ENCODE results near the gene CSTPP1. TPM values are rescaled to one million over a fixed set of nuclear protein-coding genes. Genes with fewer than 3 reads are reported as not detected.

Gene CSTPP1
- total and polyA plus RNA-seq, 2 of the 8 experiments (the other 6 are each of a cell fraction or from before 2014, with no cell fraction given), result 24.2 to 28.7 TPM

- TF ChIP-seq, protein P1, sequence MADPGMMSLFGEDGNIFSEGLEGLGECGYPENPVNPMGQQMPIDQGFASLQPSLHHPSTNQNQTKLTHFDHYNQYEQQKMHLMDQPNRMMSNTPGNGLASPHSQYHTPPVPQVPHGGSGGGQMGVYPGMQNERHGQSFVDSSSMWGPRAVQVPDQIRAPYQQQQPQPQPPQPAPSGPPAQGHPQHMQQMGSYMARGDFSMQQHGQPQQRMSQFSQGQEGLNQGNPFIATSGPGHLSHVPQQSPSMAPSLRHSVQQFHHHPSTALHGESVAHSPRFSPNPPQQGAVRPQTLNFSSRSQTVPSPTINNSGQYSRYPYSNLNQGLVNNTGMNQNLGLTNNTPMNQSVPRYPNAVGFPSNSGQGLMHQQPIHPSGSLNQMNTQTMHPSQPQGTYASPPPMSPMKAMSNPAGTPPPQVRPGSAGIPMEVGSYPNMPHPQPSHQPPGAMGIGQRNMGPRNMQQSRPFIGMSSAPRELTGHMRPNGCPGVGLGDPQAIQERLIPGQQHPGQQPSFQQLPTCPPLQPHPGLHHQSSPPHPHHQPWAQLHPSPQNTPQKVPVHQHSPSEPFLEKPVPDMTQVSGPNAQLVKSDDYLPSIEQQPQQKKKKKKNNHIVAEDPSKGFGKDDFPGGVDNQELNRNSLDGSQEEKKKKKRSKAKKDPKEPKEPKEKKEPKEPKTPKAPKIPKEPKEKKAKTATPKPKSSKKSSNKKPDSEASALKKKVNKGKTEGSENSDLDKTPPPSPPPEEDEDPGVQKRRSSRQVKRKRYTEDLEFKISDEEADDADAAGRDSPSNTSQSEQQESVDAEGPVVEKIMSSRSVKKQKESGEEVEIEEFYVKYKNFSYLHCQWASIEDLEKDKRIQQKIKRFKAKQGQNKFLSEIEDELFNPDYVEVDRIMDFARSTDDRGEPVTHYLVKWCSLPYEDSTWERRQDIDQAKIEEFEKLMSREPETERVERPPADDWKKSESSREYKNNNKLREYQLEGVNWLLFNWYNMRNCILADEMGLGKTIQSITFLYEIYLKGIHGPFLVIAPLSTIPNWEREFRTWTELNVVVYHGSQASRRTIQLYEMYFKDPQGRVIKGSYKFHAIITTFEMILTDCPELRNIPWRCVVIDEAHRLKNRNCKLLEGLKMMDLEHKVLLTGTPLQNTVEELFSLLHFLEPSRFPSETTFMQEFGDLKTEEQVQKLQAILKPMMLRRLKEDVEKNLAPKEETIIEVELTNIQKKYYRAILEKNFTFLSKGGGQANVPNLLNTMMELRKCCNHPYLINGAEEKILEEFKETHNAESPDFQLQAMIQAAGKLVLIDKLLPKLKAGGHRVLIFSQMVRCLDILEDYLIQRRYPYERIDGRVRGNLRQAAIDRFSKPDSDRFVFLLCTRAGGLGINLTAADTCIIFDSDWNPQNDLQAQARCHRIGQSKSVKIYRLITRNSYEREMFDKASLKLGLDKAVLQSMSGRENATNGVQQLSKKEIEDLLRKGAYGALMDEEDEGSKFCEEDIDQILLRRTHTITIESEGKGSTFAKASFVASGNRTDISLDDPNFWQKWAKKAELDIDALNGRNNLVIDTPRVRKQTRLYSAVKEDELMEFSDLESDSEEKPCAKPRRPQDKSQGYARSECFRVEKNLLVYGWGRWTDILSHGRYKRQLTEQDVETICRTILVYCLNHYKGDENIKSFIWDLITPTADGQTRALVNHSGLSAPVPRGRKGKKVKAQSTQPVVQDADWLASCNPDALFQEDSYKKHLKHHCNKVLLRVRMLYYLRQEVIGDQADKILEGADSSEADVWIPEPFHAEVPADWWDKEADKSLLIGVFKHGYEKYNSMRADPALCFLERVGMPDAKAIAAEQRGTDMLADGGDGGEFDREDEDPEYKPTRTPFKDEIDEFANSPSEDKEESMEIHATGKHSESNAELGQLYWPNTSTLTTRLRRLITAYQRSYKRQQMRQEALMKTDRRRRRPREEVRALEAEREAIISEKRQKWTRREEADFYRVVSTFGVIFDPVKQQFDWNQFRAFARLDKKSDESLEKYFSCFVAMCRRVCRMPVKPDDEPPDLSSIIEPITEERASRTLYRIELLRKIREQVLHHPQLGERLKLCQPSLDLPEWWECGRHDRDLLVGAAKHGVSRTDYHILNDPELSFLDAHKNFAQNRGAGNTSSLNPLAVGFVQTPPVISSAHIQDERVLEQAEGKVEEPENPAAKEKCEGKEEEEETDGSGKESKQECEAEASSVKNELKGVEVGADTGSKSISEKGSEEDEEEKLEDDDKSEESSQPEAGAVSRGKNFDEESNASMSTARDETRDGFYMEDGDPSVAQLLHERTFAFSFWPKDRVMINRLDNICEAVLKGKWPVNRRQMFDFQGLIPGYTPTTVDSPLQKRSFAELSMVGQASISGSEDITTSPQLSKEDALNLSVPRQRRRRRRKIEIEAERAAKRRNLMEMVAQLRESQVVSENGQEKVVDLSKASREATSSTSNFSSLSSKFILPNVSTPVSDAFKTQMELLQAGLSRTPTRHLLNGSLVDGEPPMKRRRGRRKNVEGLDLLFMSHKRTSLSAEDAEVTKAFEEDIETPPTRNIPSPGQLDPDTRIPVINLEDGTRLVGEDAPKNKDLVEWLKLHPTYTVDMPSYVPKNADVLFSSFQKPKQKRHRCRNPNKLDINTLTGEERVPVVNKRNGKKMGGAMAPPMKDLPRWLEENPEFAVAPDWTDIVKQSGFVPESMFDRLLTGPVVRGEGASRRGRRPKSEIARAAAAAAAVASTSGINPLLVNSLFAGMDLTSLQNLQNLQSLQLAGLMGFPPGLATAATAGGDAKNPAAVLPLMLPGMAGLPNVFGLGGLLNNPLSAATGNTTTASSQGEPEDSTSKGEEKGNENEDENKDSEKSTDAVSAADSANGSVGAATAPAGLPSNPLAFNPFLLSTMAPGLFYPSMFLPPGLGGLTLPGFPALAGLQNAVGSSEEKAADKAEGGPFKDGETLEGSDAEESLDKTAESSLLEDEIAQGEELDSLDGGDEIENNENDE (IDR thresholded peaks at IDR 0.05; ENCODE audit: insufficient replicate concordance, low read length), result no peak
- no peak for TF ChIP-seq ATF2 (IDR thresholded peaks at IDR 0.05; ENCODE audit: low read length)
- no peak for TF ChIP-seq TEAD4 (IDR thresholded peaks at IDR 0.05; ENCODE audit: low read depth, low read length)
- TF ChIP-seq GTF2F1 (IDR thresholded peaks at IDR 0.05; ENCODE audit: borderline replicate concordance, low read depth, low read length), result no peak
- no peak for TF ChIP-seq BACH1 (IDR thresholded peaks at IDR 0.05; ENCODE audit: low read length)
- TF ChIP-seq POLR2AphosphoS5 (IDR thresholded peaks at IDR 0.05; ENCODE audit: low read depth, low read length), result no peak
- no peak for TF ChIP-seq EZH2 (IDR thresholded peaks at IDR 0.05; ENCODE audit: low read depth, low read length, severe bottlenecking)
- TF ChIP-seq ZNF274 (IDR thresholded peaks at IDR 0.05; ENCODE audit: borderline replicate concordance, extremely low read depth, low read length), result no peak
- no peak for TF ChIP-seq NRF1 (IDR thresholded peaks at IDR 0.05; ENCODE audit: low read depth, low read length)
- TF ChIP-seq NANOG (IDR thresholded peaks at IDR 0.05; ENCODE audit: insufficient read depth, low read depth, low read length, poor library complexity, severe bottlenecking), result no peak
These were observed 42.1 kb upstream of the CSTPP1 start (continued) for GRCh38 chr11:46894506-46894905.
